Adrenal gland (tissue), 5 donors: Measurements from ENCODE around the gene UBAC1.
"Not testable (repeated sequence)": the region's sequence is repeated elsewhere in the genome, so short reads cannot be mapped to it uniquely, and the experiment has no call there.

Source experiments
- CTCF ChIP-seq, 6 experiments: fragments of 450-650 bp in 4 of 6; fragments of 200-600 bp in 2 of 6; sonication (generic) in 1 of 6; IDR thresholded peaks; 1 replicate in 5 of 6; 2 replicates in 1 of 6; pipeline versions ENCODE4 v1.5.1 to v1.8.0; 2016 to 2021; ENCODE audit warnings: antibody characterized with exemption in 6 of 6, mild to moderate bottlenecking in 2 of 6, moderate library complexity in 1 of 6
- POLR2A ChIP-seq, 2 donors: fragments of 450-650 bp; IDR thresholded peaks; one replicate each; pipeline ENCODE4 v1.6.1; 2017; ENCODE audit warnings: antibody characterized with exemption in 2 of 2, mild to moderate bottlenecking in 2 of 2, moderate library complexity in 1 of 2
- donor health status: DM: no; HTN: no; CAD: no.

GRCh38 chr9:135943604-135944003 is 17.6 kb downstream of the UBAC1 start:
- TF ChIP-seq POLR2A, CTCF (IDR thresholded peaks at IDR 0.05): not testable (repeated sequence)
